ENCODE measurements around the gene RPL28. TPM values are rescaled to one million over a fixed set of nuclear protein-coding genes. Genes with fewer than 3 reads are reported as not detected.

RPL28 gene
- total RNA-seq, 1 donor from 2014 or later, result 1,547 TPM

DNA sequence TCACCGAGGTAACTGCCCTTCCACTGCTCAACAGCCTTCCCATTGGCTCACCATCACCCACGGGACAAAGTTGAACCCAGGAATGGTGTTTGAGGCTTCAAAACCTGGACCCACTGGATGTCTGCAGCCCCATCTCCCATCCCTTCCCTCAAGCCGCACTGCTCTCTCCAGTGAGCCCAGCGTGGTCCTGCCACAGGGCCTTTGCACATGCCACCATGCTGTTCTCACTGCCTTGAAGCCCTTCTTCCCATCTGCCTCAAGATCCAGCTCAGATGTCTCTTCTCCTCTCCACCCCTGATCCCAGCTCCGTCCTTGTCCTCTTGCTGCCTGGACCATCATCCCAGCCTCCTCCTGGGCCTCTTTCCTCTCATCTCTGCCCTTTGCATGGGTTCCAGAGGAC, 53.3 kb downstream of the RPL28 start:
- Mint-ChIP-seq H3K9me3 (ENCODE audit: low read depth) (no peaks in the 10 kb centered on the region), H3K27ac (no peak overlapping the region)

DNA sequence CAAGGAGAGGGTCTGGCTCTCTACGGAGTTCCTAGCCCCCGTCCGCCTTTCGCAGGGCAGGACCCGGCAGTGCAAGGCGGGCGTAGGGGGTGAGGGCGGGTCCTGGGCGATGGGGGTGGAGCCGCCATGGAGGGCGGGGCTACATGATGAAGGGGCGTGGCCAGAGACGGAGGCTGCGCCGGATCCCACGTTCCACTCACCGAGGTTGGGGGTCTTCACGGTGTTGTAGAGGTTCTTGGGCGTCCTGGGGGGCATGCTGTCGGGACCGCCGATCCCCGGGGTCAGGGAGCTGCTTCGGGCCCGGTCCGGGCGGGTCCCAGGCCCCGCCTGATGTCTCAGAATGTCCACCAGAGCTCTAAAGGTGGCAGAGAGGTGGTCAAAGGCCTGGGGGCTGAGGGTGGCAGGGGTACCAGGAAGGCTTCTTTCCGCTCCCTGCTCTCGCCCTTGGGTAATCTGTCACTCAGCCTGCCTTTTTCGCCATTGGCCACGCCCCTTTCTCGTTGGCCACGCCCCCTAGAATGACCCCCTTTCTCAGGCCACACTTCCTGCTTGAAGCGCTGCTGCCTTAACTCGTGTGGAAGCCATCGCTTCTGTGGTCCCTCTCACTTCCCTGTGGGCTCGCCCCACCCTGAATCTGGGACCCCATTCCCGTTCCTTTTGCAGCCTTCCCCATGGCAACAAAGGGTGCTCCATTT, 54.8 kb downstream of the RPL28 start:
- no peaks in the 10 kb centered on the region for H3K36me3 Mint-ChIP-seq (ENCODE audit: insufficient read depth)
- no peak overlapping the region for H3K27ac Mint-ChIP-seq
- TF ChIP-seq, protein P1, sequence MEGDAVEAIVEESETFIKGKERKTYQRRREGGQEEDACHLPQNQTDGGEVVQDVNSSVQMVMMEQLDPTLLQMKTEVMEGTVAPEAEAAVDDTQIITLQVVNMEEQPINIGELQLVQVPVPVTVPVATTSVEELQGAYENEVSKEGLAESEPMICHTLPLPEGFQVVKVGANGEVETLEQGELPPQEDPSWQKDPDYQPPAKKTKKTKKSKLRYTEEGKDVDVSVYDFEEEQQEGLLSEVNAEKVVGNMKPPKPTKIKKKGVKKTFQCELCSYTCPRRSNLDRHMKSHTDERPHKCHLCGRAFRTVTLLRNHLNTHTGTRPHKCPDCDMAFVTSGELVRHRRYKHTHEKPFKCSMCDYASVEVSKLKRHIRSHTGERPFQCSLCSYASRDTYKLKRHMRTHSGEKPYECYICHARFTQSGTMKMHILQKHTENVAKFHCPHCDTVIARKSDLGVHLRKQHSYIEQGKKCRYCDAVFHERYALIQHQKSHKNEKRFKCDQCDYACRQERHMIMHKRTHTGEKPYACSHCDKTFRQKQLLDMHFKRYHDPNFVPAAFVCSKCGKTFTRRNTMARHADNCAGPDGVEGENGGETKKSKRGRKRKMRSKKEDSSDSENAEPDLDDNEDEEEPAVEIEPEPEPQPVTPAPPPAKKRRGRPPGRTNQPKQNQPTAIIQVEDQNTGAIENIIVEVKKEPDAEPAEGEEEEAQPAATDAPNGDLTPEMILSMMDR (IDR thresholded peaks at IDR 0.05; ENCODE audit: unreplicated experiment), result no peak
- no peak overlapping the region for H3K4me3 Mint-ChIP-seq (ENCODE audit: low read depth)
- no peaks in the 10 kb centered on the region for H3K9me3 Mint-ChIP-seq (ENCODE audit: low read depth)
- DNase-seq (ENCODE audit: low spot score, unreplicated experiment), result no peak
- H3K4me1 Mint-ChIP-seq (ENCODE audit: low read depth), result no peaks in the 10 kb centered on the region
- H3K27me3 Mint-ChIP-seq, result peaks cover 77% of the 10 kb centered on the region

More for the DNA sequence above, 53.3 kb downstream of the RPL28 start:
- no peaks in the 10 kb centered on the region for H3K36me3 Mint-ChIP-seq (ENCODE audit: insufficient read depth)
- TF ChIP-seq, protein P1 (IDR thresholded peaks at IDR 0.05; ENCODE audit: unreplicated experiment), result no peak
- peaks cover 61% of the 10 kb centered on the region for H3K27me3 Mint-ChIP-seq
- no peak overlapping the region for H3K4me3 Mint-ChIP-seq (ENCODE audit: low read depth)
- no peak for DNase-seq (ENCODE audit: low spot score, unreplicated experiment)
- no peaks in the 10 kb centered on the region for H3K4me1 Mint-ChIP-seq (ENCODE audit: low read depth)

DNA sequence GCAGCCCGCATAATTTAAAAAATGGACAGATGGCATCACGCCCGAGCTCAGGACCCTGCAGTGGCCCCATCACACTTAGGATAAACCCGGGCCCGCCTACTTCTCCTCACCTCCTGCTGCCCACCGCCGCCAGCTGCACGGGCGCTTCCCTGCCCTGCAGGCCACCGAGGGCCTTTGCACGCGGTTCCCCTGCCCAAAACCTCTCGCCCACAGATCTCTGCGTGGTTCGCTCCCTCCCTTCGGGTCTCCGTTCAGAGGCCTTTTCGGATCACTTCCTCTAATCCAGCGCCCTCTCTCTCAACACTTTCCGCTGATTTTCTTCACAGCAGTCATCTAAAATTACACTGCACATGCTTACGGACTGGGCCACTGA, 55.6 kb downstream of the RPL28 start:
- Mint-ChIP-seq H3K9me3 (ENCODE audit: low read depth) (no peaks in the 10 kb centered on the region), H3K27me3 (peaks cover 84% of the 10 kb centered on the region), H3K4me1 (ENCODE audit: low read depth) (no peaks in the 10 kb centered on the region), H3K27ac (no peak overlapping the region), H3K4me3 (ENCODE audit: low read depth) (no peak overlapping the region), H3K36me3 (ENCODE audit: insufficient read depth) (no peaks in the 10 kb centered on the region)
- DNase-seq (ENCODE audit: low spot score, unreplicated experiment), result no peak
- TF ChIP-seq, protein P1 (IDR thresholded peaks at IDR 0.05; ENCODE audit: unreplicated experiment), result no peak

DNA sequence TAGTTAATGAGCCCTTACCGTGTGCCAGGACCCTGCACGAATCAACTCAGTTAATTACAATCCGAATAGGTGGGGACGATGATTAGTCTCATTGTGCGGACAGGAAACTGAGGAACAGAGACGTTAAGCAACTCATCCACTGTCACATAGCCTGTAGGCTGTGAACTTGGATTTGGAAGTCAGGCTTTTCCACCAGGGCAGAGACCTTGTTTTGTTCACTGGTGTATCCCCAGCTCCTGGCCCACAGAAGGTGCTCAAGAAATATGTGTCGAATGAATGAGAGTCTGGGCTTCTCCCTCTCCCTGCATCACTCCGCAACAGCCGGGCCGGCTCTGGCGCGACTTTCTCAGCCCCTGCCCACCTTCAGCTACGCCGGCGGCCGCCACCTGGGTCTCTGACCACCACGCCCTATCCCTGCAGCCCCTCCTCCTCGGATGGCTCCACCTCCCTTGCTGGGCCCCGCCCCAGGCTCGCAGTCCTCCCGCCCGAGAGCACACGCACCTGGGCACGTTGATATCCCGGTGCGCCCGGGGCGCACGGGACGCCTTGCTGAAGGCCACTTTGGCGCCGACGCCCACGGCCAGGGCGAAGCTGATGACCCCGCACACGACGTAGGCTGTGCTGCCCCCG, 56.1 kb downstream of the RPL28 start:
- TF ChIP-seq, protein P1 (IDR thresholded peaks at IDR 0.05; ENCODE audit: unreplicated experiment), result no peak
- no peaks in the 10 kb centered on the region for H3K4me1 Mint-ChIP-seq (ENCODE audit: low read depth)
- peaks cover 82% of the 10 kb centered on the region for H3K27me3 Mint-ChIP-seq
- no peak overlapping the region for H3K4me3 Mint-ChIP-seq (ENCODE audit: low read depth)
- DNase-seq (ENCODE audit: low spot score, unreplicated experiment), result no peak
- no peak overlapping the region for H3K27ac Mint-ChIP-seq
- no peaks in the 10 kb centered on the region for H3K9me3 Mint-ChIP-seq (ENCODE audit: low read depth)
- no peaks in the 10 kb centered on the region for H3K36me3 Mint-ChIP-seq (ENCODE audit: insufficient read depth)

DNA sequence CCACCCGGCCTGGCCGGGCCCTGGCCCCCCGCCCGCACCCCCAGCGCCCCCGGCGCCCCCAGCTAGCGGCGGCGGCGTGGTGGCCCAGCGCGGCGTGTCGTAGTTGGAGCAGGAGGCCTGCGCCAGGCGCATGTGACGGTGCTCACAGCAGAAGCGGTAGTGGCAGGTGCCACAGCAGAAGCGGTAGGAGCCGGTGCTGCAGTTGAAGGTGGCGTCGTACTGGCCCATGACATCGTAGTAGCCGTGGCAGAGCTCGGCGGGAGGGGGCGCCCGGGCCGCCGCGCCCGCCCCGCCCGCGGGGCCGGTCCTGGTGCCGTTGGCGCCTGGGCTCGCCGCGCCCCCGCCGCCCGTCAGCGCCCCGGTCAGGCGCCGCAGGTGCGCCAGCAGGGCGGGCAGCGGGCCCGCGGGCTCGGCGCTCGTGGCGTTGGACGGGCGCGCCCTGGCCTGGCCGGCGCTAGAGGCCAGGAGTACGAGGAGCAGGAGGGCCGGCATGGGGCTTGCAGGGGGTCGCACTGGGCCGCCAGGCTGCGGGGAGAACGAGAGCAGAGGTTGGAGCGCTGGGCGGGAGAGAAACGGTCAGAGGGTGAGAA, 56.7 kb downstream of the RPL28 start:
- DNase-seq (ENCODE audit: low spot score, unreplicated experiment), result no peak
- TF ChIP-seq, protein P1 (IDR thresholded peaks at IDR 0.05; ENCODE audit: unreplicated experiment), result no peak
- no peaks in the 10 kb centered on the region for H3K36me3 Mint-ChIP-seq (ENCODE audit: insufficient read depth)
- H3K4me3 Mint-ChIP-seq (ENCODE audit: low read depth), result no peak overlapping the region
- no peaks in the 10 kb centered on the region for H3K4me1 Mint-ChIP-seq (ENCODE audit: low read depth)
- no peaks in the 10 kb centered on the region for H3K9me3 Mint-ChIP-seq (ENCODE audit: low read depth)
- H3K27me3 Mint-ChIP-seq, result peaks cover 76% of the 10 kb centered on the region
- H3K27ac Mint-ChIP-seq, result no peak overlapping the region
